Keratinocyte (primary cell): ENCODE results near the gene IRX1.

Source experiments
- CTCF ChIP-seq, 3 experiments: IDR thresholded peaks in 1 of 3; conservative IDR thresholded peaks in 1 of 3; optimal IDR thresholded peaks in 1 of 3; 2 replicates in 2 of 3; 3 replicates in 1 of 3; pipeline versions ENCODE3 to v1.5.1; 2011; ENCODE audit warnings: low read length in 3 of 3, mild to moderate bottlenecking in 3 of 3, moderate library complexity in 2 of 3, control low read depth in 1 of 3, inconsistent platforms in 1 of 3; ENCODE audit not compliant: insufficient read depth in 2 of 3; ENCODE audit errors: extremely low read depth in 1 of 3
- EZH2 ChIP-seq: IDR thresholded peaks from one replicate; pipeline ENCODE4 v1.6.1; 2012; ENCODE audit warnings: inconsistent platforms, mild to moderate bottlenecking, low read length, moderate library complexity

- TF ChIP-seq CTCF (optimal IDR thresholded peaks at IDR 0.05 in 1 of 3, IDR thresholded peaks at IDR 0.05 in 1 of 3, conservative IDR thresholded peaks at IDR 0.05 in 1 of 3; ENCODE audit: extremely low read depth in 1 of 3, insufficient read depth in 2 of 3, low read length in 3 of 3) (no peak), EZH2 (no peak)
These were observed 31.5 kb upstream of the IRX1 start for GRCh38 chr5:3564116-3564515.
